DMS 273 treated with DMSO at 0.1 percent for 48 hours (cell line): ENCODE results near the gene HDDC3.

Experiments
- DNase-seq: peaks from one replicate; lab custom pipeline; 2025; lab: John Stamatoyannopoulos, UW

The HDDC3 gene

DNA sequence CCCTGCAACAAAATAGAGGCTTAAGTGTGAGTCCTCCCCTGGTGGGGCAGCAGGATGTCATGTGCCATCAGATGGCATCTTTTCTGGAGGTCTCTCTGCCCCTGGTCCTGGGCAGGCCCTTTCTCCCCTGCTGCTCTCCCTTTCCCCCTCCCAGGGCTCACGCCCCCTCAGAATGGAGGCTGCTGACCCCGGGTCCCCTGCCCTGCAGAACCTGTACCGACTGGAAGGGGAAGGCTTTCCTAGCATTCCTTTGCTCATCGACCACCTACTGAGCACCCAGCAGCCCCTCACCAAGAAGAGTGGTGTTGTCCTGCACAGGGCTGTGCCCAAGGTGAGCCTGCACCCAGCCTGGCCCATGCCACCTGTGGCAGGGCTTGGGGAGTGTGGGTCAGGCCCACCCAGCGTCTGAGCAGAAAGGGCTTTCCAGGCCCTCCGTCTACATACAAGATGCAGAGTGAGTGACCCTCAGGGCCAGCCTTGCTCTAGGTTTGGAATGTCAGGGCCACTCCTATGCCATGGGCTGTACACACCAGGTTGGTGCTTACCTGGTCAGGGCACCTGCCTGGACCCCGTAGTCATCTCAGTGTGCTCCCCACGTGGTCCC, 40.9 kb downstream of the HDDC3 start:
- no peak for DNase-seq

DNA sequence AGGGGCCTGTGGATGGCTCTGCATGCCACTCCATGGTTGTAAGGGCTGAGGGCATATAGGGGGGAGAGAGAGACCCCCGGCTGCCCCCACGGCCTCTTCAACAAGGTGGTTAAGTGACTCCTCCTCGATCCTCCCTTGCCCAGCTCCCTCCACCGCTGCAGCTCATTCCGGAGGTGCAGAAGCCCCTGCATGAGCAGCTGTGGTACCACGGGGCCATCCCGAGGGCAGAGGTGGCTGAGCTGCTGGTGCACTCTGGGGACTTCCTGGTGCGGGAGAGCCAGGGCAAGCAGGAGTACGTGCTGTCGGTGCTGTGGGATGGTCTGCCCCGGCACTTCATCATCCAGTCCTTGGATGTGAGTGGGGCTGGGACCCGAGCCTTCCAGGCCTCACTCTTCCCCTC, 41.5 kb downstream of the HDDC3 start:
- no peak for DNase-seq

DNA sequence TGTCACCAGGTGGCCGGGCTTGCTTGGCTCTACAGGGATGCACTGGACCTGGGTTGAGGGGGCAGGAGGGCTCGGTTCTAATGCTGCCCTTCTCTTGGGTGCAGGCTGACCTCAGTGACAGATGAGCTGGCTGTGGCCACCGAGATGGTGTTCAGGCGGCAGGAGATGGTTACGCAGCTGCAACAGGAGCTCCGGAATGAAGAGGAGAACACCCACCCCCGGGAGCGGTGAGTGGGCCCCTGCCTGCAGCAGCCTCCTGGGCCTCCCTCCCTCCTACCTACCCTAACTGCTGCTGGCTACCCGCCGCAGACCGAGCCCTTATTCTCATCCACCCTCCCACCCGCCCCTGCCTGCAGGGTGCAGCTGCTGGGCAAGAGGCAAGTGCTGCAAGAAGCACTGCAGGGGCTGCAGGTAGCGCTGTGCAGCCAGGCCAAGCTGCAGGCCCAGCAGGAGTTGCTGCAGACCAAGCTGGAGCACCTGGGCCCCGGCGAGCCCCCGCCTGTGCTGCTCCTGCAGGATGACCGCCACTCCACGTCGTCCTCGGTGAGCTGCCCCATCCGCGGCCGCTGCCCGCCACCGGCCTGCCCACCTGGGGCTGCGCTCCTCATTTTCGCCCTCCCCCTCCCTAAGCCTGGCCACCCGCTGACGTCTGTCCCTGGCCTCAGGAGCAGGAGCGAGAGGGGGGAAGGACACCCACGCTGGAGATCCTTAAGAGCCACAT, 42.5 kb downstream of the HDDC3 start:
- DNase-seq = no peak

DNA sequence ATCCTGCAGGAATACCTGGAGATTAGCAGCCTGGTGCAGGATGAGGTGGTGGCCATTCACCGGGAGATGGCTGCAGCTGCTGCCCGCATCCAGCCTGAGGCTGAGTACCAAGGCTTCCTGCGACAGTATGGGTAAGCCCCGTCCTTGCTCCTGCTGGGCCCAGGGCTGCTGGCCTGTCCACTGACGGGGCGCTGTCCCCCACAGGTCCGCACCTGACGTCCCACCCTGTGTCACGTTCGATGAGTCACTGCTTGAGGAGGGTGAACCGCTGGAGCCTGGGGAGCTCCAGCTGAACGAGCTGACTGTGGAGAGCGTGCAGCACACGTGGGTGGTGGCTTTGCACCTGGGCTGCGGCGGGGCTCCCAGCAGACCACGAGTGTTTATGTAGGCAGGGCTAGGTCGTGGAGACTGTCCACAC, 43.0 kb downstream of the HDDC3 start:
- DNase-seq = no peak

DNA sequence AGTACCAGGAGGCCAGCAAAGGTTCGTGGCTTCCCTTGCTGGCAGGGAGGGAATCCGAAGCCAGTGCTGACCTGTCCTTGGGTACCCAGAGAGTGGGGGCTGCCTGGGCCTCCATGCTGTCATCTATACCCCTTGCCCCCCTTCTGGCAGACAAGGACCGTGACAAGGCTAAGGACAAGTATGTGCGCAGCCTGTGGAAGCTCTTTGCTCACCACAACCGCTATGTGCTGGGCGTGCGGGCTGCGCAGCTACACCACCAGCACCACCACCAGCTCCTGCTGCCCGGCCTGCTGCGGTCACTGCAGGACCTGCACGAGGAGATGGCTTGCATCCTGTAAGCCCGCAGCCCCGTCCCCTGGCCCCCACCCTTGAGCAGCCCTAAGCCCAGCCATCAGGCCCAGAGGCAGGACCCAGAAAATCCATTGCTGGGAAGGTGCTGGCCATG, 45.3 kb downstream of the HDDC3 start:
- no peak for DNase-seq

DNA sequence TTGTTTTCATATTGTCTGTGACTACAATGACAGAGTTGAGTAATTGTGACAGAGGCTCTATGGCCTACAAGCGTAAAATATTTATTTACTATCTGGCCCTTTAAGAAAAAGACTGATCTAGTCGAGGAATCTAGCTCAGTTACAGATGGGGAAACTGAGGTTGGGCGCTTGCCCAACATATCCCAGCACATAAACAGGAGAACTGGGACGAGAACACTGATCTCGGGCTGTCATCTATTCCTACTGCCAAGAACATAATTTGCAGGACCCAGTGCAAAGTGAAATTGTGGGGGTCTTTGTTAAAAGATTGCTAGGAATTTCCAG, 46.1 kb downstream of the HDDC3 start:
- no peak for DNase-seq

DNA sequence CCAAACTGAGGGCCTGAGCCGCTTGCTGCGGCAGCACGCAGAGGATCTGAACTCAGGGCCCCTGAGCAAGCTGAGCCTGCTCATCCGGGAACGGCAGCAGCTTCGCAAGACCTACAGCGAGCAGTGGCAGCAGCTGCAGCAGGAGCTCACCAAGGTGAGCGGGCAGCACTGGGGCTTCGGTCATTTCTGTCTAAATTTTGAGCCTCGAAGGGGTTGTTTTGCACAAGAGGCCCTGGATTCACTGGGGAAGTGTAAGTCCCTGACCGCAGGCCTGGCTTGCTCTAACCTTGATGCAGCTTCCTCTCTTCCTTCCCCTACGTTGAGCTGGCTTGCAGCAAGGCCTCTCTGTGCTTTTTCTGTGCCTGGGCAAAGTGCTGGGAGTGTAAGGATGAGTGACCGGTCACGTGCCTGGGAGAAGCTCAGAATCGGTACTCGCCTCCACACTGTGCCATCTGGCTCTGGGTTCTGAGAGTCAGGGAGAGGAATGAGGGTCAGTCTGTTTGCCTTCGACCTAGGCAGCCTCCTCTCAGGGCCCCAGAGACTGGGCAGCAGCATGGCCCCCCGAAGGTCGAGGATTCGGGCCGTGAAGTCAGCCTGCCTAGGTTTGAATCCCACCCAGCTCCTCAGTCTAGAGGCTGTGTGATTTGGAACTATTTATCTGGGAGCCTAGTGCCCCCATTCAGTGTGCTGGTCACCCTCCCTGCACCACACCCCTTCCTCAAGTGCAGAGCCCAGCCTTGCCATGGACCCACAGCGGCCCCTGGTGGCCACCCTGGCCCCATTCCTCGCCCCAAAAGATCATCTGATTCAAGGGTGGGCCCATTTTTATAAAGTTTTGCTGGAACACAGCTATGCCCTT, 46.7 kb downstream of the HDDC3 start:
- DNase-seq = no peak

DNA sequence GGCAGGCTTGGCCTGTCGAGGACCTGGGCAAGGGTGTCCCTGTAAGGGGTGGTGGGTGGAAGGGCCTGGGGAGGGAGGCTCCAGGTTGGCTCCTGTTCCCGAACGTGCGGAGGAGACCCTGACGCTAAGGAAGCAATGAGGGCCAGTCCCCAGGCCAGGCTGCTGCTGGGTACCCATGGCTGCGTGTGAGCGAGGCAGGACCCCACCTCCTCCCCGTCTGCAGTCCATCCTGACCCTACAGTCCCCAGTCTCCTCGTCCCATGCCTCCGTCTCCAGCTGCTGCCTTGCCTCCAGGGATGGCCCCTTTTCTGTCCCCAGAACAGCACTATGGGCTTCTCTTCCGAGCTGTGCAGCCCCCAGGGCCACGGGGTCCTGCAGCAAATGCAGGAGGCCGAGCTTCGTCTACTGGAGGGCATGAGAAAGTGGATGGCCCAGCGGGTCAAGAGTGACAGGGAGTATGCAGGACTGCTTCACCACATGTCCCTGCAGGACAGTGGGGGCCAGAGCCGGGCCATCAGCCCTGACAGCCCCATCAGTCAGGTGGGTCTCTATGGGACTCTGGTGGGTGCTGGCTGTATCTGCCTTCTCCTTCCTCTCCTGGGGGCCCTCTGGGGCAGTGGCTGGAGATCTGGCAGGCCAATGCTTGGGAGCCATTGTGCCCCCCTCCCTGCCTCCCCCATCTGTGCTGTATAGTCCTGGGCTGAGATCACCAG, 47.5 kb downstream of the HDDC3 start:
- no peak for DNase-seq

DNA sequence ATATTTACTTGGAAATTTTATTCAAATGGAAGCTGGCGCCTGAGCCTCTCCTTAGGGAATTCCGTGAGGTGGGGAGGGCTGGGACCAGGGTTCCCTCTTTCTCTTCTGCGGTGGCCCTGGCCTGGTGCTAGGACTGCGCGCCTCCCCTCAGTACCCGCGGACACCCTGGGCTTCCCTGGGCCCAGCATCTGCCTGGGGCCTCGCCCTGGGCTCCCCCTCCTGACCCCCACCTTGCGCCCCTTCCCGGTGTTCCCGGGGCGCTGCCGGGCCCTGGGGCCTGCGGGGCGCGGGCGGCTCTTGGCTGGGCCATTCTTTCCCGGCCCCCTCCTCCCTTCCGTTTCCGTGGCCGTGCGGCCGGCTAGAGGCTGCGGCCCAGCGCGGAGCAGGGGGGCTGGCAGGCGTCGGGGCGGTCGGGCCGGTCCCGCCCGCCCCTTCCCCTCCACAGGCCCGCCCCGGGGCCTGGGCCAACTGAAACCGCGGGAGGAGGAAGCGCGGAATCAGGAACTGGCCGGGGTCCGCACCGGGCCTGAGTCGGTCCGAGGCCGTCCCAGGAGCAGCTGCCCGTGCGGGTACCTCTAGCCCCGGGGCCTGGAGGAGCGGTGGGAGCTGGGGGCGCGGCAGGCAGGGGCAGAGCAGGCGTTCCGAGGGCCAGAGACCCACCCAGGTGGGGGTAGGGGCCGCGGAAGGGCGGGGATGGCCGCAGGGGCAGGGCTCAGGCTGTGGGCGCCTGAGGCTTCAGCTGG, 48.2 kb downstream of the HDDC3 start, which contains the start of gene FES:
Gene FES, plus strand, starts transcription at position 529 of the 743 bp plus-strand sequence. CDS start 542 bp downstream, outside the sequence.
- DNase-seq = no peak

DNA sequence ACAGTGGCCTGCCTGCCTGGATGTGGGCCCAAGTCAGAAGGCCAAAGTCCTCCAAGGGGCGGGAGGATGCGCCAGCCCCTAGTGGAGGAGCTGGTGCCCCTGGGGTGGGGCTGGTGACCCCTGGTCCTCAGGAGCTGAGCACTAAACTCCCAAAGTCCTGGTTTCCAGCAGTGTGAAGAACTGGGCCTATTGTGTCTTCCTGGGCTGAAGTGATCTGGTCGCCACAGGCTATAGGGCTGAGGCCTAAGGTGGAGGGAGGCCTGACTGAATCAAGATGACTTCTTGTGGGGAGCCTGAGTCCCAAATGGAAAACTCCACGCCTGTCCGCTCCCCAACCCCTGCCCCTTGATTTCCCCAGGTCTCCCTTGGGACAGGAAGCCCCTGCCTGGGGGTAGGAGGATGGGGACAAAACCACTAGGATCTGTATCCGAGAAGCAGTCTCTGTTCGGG, 48.8 kb downstream of the HDDC3 start:
- no peak for DNase-seq

DNA sequence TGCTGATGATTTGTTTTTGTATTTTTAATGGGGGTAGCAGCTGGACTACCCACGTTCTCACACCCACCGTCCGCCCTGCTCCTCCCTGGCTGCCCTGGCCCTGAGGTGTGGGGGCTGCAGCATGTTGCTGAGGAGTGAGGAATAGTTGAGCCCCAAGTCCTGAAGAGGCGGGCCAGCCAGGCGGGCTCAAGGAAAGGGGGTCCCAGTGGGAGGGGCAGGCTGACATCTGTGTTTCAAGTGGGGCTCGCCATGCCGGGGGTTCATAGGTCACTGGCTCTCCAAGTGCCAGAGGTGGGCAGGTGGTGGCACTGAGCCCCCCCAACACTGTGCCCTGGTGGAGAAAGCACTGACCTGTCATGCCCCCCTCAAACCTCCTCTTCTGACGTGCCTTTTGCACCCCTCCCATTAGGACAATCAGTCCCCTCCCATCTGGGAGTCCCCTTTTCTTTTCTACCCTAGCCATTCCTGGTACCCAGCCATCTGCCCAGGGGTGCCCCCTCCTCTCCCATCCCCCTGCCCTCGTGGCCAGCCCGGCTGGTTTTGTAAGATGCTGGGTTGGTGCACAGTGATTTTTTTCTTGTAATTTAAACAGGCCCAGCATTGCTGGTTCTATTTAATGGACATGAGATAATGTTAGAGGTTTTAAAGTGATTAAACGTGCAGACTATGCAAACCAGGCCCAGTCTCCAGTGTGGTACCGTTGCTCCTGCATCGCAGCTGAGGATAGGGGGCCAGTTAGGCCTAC, 49.4 kb downstream of the HDDC3 start:
- no peak for DNase-seq

DNA sequence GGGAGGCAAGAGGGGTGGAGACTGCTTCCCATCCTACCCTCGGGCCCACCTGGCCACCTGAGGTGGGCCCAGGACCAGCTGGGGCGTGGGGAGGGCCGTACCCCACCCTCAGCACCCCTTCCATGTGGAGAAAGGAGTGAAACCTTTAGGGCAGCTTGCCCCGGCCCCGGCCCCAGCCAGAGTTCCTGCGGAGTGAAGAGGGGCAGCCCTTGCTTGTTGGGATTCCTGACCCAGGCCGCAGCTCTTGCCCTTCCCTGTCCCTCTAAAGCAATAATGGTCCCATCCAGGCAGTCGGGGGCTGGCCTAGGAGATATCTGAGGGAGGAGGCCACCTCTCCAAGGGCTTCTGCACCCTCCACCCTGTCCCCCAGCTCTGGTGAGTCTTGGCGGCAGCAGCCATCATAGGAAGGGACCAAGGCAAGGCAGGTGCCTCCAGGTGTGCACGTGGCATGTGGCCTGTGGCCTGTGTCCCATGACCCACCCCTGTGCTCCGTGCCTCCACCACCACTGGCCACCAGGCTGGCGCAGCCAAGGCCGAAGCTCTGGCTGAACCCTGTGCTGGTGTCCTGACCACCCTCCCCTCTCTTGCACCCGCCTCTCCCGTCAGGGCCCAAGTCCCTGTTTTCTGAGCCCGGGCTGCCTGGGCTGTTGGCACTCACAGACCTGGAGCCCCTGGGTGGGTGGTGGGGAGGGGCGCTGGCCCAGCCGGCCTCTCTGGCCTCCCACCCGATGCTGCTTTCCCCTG, 50.2 kb downstream of the HDDC3 start:
- DNase-seq = no peak

DNA sequence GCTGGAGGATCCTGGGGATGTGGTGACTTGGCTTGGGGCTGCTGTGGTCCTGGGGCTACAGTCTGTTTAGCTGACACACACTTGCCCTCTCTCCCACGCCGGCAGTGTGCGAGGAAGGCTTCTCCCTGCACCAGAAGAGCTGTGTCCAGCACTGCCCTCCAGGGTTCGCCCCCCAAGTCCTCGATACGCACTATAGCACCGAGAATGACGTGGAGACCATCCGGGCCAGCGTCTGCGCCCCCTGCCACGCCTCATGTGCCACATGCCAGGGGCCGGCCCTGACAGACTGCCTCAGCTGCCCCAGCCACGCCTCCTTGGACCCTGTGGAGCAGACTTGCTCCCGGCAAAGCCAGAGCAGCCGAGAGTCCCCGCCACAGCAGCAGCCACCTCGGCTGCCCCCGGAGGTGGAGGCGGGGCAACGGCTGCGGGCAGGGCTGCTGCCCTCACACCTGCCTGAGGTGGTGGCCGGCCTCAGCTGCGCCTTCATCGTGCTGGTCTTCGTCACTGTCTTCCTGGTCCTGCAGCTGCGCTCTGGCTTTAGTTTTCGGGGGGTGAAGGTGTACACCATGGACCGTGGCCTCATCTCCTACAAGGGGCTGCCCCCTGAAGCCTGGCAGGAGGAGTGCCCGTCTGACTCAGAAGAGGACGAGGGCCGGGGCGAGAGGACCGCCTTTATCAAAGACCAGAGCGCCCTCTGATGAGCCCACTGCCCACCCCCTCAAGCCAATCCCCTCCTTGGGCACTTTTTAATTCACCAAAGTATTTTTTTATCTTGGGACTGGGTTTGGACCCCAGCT, 51.0 kb downstream of the HDDC3 start:
- no peak for DNase-seq

DNA sequence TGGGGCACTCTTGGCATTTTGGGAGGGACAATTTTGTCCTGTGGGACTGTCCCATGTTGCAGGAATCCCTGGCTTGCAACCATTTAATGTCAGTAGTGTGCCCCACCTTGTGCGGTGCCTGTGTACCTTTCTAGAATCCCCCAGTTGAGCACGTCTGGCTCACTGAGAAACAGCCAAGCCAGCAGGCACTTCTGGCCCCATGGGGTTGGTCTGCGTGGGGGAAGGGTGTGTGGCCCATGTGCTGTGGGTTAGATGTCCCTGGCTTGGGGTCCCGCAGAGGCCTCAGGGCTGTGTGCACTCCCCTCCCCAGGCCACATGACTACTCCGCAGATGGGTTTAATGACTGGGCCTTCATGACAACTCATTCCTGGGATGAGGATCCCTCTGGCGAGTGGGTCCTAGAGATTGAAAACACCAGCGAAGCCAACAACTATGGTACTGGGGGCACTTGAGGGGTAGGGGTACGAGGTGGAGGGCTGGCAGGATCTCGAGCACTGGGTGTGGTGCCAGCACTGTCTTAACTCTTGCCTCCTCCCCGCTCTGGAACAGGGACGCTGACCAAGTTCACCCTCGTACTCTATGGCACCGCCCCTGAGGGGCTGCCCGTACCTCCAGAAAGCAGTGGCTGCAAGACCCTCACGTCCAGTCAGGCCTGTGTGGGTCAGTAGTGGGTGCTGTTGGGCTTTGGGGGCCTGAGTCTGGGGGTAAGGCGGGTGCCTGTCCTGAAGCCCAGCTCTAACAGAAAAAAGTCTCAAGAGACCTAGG, 51.8 kb downstream of the HDDC3 start:
- DNase-seq = no peak
